ENCODE data around the gene CELA2A.

The CELA2A gene

DNA sequence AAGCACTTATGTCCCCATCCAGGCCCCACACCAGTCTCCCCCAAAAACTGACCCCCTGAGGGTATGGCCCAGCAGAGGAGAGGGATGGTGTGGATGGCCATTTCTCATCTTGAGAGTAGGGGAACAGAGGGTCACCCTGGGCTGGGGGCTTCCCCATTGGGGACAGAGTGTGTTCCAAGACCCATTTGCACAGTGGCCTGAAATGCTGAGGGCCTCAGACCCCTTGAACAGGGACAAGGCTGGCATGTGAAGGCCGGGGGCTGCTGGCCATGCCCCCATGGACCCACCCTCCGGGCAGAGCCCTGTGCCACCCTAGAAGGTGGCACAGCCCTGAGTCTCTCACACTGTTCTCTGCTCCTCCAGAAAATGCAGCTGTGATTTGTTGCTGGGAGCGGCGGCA, 10.3 kb upstream of the CELA2A start:
- no peak for TF ChIP-seq CREB1 (IDR thresholded peaks at IDR 0.05; ENCODE audit: low read depth)
- TF ChIP-seq, protein P1, sequence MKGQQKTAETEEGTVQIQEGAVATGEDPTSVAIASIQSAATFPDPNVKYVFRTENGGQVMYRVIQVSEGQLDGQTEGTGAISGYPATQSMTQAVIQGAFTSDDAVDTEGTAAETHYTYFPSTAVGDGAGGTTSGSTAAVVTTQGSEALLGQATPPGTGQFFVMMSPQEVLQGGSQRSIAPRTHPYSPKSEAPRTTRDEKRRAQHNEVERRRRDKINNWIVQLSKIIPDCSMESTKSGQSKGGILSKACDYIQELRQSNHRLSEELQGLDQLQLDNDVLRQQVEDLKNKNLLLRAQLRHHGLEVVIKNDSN (IDR thresholded peaks at IDR 0.05): no peak
- TF ChIP-seq CEBPB (IDR thresholded peaks at IDR 0.05): no peak
- TF ChIP-seq FOXM1 (IDR thresholded peaks at IDR 0.05; ENCODE audit: borderline replicate concordance, low read depth): no peak
- no peak for TF ChIP-seq EGR1 (IDR thresholded peaks at IDR 0.05)
- TF ChIP-seq, protein P2, sequence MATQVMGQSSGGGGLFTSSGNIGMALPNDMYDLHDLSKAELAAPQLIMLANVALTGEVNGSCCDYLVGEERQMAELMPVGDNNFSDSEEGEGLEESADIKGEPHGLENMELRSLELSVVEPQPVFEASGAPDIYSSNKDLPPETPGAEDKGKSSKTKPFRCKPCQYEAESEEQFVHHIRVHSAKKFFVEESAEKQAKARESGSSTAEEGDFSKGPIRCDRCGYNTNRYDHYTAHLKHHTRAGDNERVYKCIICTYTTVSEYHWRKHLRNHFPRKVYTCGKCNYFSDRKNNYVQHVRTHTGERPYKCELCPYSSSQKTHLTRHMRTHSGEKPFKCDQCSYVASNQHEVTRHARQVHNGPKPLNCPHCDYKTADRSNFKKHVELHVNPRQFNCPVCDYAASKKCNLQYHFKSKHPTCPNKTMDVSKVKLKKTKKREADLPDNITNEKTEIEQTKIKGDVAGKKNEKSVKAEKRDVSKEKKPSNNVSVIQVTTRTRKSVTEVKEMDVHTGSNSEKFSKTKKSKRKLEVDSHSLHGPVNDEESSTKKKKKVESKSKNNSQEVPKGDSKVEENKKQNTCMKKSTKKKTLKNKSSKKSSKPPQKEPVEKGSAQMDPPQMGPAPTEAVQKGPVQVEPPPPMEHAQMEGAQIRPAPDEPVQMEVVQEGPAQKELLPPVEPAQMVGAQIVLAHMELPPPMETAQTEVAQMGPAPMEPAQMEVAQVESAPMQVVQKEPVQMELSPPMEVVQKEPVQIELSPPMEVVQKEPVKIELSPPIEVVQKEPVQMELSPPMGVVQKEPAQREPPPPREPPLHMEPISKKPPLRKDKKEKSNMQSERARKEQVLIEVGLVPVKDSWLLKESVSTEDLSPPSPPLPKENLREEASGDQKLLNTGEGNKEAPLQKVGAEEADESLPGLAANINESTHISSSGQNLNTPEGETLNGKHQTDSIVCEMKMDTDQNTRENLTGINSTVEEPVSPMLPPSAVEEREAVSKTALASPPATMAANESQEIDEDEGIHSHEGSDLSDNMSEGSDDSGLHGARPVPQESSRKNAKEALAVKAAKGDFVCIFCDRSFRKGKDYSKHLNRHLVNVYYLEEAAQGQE (IDR thresholded peaks at IDR 0.05; ENCODE audit: low read depth): no peak
- TF ChIP-seq TAF1 (IDR thresholded peaks at IDR 0.05; ENCODE audit: low read depth): no peak
- TF ChIP-seq TEAD4 (IDR thresholded peaks at IDR 0.05): no peak
- TF ChIP-seq EP300 (IDR thresholded peaks at IDR 0.05; ENCODE audit: borderline replicate concordance): no peak

DNA sequence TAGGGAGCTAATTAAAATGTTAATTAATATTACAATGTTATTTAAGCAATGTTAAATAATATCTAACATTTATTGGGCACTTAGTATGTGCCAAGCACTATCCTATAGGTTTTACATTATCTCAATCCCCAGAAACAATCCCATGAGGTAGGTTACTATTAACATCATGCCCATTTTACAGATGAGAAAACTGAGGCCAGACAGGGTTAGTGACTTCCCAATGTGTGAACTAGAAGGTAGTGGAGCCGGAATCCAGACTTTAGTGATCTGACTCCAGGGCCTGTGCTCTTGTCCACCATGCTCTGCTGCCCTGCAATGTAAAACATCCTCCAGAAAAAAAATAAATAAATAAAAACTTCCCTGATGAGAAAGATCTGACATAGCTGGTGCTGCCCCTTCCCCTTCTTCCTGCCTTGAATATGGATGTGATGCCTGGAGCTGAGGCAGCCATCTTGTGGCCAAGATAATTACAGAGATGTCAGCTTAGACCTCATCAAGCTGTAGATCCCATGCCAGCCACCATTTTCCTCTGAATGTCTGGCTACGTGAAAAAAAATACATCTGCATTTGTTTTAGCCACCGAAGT, 7.6 kb upstream of the CELA2A start:
- TF ChIP-seq ZBTB7A (IDR thresholded peaks at IDR 0.05; ENCODE audit: low read depth) (no peak), EGR1 (IDR thresholded peaks at IDR 0.05) (no peak), FOXM1 (IDR thresholded peaks at IDR 0.05; ENCODE audit: borderline replicate concordance, low read depth) (no peak), YY1 (IDR thresholded peaks at IDR 0.05; ENCODE audit: low read depth) (no peak), RAD21 (IDR thresholded peaks at IDR 0.05; ENCODE audit: low read depth) (no peak), CEBPB (IDR thresholded peaks at IDR 0.05) (no peak), CREB1 (IDR thresholded peaks at IDR 0.05; ENCODE audit: low read depth) (no peak), TEAD4 (IDR thresholded peaks at IDR 0.05) (no peak), EP300 (IDR thresholded peaks at IDR 0.05; ENCODE audit: borderline replicate concordance) (no peak), TCF12 (IDR thresholded peaks at IDR 0.05; ENCODE audit: low read depth) (no peak), NFIC (IDR thresholded peaks at IDR 0.05) (no peak), TAF1 (IDR thresholded peaks at IDR 0.05; ENCODE audit: low read depth) (no peak)
- TF ChIP-seq, protein P1 (IDR thresholded peaks at IDR 0.05): no peak
- TF ChIP-seq, protein P3, sequence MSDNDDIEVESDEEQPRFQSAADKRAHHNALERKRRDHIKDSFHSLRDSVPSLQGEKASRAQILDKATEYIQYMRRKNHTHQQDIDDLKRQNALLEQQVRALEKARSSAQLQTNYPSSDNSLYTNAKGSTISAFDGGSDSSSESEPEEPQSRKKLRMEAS (IDR thresholded peaks at IDR 0.05): no peak
- TF ChIP-seq, protein P2 (IDR thresholded peaks at IDR 0.05; ENCODE audit: low read depth): no peak

DNA sequence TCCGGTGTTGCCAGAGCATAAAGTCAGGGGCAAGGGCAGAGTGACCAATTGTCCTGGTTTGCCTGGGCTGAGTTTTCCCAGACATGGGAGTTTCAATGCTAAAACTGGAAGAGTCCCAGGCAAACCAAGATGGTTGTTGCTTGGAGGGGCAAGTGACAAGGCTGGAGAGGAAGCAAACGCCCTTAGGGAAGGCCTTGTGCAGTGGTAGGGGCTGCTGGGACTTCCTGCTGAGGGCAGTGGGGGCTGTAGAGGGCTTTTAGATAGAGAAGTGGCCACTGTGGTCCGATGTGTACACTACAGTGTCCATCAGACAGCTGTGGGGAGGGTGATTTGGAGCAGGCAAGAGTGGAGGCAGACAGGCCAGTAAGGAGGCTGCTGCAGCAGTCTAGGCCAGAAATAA, 7.0 kb upstream of the CELA2A start:
- TF ChIP-seq EP300 (IDR thresholded peaks at IDR 0.05; ENCODE audit: borderline replicate concordance): no peak
- TF ChIP-seq, protein P3 (IDR thresholded peaks at IDR 0.05): no peak
- TF ChIP-seq EGR1 (IDR thresholded peaks at IDR 0.05): no peak
- TF ChIP-seq TAF1 (IDR thresholded peaks at IDR 0.05; ENCODE audit: low read depth): no peak
- TF ChIP-seq, protein P1 (IDR thresholded peaks at IDR 0.05): no peak
- TF ChIP-seq, protein P2 (IDR thresholded peaks at IDR 0.05; ENCODE audit: low read depth): no peak
- no peak for TF ChIP-seq RAD21 (IDR thresholded peaks at IDR 0.05; ENCODE audit: low read depth)
- no peak for TF ChIP-seq TCF12 (IDR thresholded peaks at IDR 0.05; ENCODE audit: low read depth)
- no peak for TF ChIP-seq YY1 (IDR thresholded peaks at IDR 0.05; ENCODE audit: low read depth)
- TF ChIP-seq FOXM1 (IDR thresholded peaks at IDR 0.05; ENCODE audit: borderline replicate concordance, low read depth): no peak
- TF ChIP-seq CREB1 (IDR thresholded peaks at IDR 0.05; ENCODE audit: low read depth): no peak
- TF ChIP-seq ZBTB7A (IDR thresholded peaks at IDR 0.05; ENCODE audit: low read depth): no peak
- no peak for TF ChIP-seq TEAD4 (IDR thresholded peaks at IDR 0.05)
- TF ChIP-seq CEBPB (IDR thresholded peaks at IDR 0.05): no peak

All from Ishikawa (cell line).